GM19463 (cell line): ENCODE results near the gene HLX.

ENCODE experiments used
- ATAC-seq: cut with Tn5 transposase; IDR thresholded peaks from one replicate; pipeline ENCODE4 v1.9.1; 2021; ENCODE audit warnings: mild to moderate bottlenecking, moderate library complexity; ENCODE audit not compliant: unreplicated experiment

The HLX gene

GRCh38 chr1:220894025-220894923 is 15.0 kb downstream of the HLX start:
- ATAC-seq = no peak

- ATAC-seq = no peak
Observed at GRCh38 chr1:220894924-220895256, 15.6 kb downstream of the HLX start.

- ATAC-seq = no peak
Observed at GRCh38 chr1:220895412-220895946, 16.2 kb downstream of the HLX start.

- no peak for ATAC-seq
Observed at GRCh38 chr1:220896092-220896491, 16.8 kb downstream of the HLX start.

- ATAC-seq = no peak
Observed at GRCh38 chr1:220900842-220901241, 21.6 kb downstream of the HLX start.

GRCh38 chr1:220901881-220902280 is 22.6 kb downstream of the HLX start:
- ATAC-seq = no peak

GRCh38 chr1:220902916-220903315 is 23.7 kb downstream of the HLX start:
- no peak for ATAC-seq

GRCh38 chr1:220904876-220905275 is 25.6 kb downstream of the HLX start:
- ATAC-seq = no peak

GRCh38 chr1:220905650-220906560 is 26.7 kb downstream of the HLX start:
- ATAC-seq = no peak

- ATAC-seq = no peak
Observed at GRCh38 chr1:220906561-220907334, 27.5 kb downstream of the HLX start.

GRCh38 chr1:220908757-220909156 is 29.5 kb downstream of the HLX start:
- ATAC-seq = no peak

- ATAC-seq = no peak
Observed at GRCh38 chr1:220910021-220910420, 30.8 kb downstream of the HLX start.

- no peak for ATAC-seq
Observed at GRCh38 chr1:220914283-220915116, 35.3 kb downstream of the HLX start.

- no peak for ATAC-seq
Observed at GRCh38 chr1:220915117-220915440, 35.8 kb downstream of the HLX start.

GRCh38 chr1:220915954-220916353 is 36.7 kb downstream of the HLX start:
- no peak for ATAC-seq

GRCh38 chr1:220917101-220917500 is 37.9 kb downstream of the HLX start:
- no peak for ATAC-seq

GRCh38 chr1:220917535-220918209 is 38.4 kb downstream of the HLX start:
- ATAC-seq = no peak

- ATAC-seq = no peak
Observed at GRCh38 chr1:220918285-220918951, 39.2 kb downstream of the HLX start.

GRCh38 chr1:220920967-220921366 is 41.7 kb downstream of the HLX start:
- ATAC-seq = no peak
